ENCODE results near the gene FGF13. TPM values are rescaled to one million over a fixed set of nuclear protein-coding genes. Genes with fewer than 3 reads are reported as not detected.

The FGF13 gene
- total RNA-seq, 1 experiment from 2014 or later, result 0.75 TPM

DNA sequence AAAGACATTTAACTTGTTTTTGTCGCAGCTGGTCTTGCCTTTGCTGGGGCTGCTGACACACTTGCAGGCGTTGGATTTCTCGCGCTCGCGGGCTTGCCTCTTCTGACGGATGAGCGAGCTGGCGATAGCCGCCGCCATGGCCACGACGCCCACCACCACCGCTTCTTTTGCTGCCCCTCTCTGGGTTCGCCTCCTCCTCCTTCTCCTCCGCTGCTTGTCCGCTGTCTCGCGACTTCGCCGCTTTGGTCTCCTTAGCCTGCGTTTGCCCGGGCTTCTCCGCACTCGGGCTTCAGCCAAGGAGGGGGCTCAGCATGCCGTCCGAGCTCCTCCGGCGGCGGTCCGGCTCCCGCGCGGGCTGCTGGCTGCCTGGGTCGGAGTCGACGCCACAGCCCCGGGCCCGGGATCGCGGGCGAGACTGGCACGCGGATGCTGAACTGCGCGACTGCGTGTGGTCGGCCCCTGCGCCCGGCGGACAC, 613 bp downstream of the FGF13 start:
- DNase-seq (ENCODE audit: unreplicated experiment), result no peak
- Mint-ChIP-seq H3K27me3 (ENCODE audit: insufficient read depth, unreplicated experiment) (peaks cover 38% of the 10 kb centered on the region), H3K9me3 (ENCODE audit: unreplicated experiment) (no peaks in the 10 kb centered on the region), H3K36me3 (ENCODE audit: insufficient read depth, unreplicated experiment) (no peaks in the 10 kb centered on the region), H3K4me1 (ENCODE audit: insufficient read depth, unreplicated experiment) (no peaks in the 10 kb centered on the region), H3K27ac (ENCODE audit: low read depth, unreplicated experiment) (no peak overlapping the region), H3K4me3 (ENCODE audit: unreplicated experiment) (peak overlapping the region; percentile 64)
- ChIA-PET POLR2A (interaction anchor here (0.6 to 0.7 kb wide), 2 partner anchors 36 to 505 kb away, joined by 3 read pairs; no protein-coding TSS in a partner anchor), CTCF (interaction anchor here (3.1 to 4.5 kb wide), 2 partner anchors 413 to 520 kb away, joined by 21 read pairs; no protein-coding TSS in a partner anchor)
- intact Hi-C loops (cut with micrococcal nuclease), result no loop called here
- TF ChIP-seq, protein P1, sequence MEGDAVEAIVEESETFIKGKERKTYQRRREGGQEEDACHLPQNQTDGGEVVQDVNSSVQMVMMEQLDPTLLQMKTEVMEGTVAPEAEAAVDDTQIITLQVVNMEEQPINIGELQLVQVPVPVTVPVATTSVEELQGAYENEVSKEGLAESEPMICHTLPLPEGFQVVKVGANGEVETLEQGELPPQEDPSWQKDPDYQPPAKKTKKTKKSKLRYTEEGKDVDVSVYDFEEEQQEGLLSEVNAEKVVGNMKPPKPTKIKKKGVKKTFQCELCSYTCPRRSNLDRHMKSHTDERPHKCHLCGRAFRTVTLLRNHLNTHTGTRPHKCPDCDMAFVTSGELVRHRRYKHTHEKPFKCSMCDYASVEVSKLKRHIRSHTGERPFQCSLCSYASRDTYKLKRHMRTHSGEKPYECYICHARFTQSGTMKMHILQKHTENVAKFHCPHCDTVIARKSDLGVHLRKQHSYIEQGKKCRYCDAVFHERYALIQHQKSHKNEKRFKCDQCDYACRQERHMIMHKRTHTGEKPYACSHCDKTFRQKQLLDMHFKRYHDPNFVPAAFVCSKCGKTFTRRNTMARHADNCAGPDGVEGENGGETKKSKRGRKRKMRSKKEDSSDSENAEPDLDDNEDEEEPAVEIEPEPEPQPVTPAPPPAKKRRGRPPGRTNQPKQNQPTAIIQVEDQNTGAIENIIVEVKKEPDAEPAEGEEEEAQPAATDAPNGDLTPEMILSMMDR (IDR thresholded peaks at IDR 0.05; ENCODE audit: unreplicated experiment), result no peak
- no TSS peak for BruUV-seq (replicated peaks)

DNA sequence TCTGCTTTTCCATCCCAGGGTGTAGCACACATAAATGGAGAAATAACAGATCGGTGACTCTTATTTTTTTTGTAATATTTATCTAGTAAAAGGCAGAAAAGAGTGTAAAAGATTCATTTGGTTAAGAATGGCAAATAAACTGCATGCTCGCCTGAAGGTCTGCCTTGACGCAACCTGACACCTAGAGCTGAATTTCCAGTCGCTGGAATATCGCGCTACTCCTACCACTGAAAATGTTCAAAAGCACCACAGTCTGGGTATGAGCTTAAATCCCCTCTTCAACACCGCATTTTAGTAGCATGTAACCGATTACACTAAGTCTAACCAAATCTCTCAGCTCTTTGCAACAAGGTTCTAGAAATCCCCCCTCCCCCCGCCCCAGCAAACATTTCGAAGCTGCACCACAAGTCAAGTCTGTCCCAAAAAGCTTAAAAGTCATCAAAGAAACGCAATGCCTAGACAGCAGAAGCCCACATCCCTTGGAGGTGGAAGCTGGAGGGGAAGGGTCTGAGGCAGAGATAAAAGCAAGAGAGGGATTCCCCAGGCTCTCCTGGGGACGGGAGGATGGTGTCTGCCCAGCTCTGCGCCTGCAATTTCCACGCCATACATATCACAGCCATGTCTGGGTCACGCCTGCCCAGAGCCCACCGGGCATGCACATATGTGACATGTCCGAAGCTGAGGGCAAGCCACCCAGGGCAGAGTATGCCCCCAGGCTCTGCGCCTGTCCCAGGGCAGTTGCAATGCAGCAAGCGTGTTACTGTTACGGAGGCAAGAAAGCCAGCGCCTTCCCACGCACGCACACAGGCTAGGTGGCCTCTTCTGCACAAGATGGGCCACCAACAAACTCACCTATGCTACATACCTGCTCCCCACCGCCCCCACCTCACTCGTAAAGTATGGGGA, 1.4 kb downstream of the FGF13 start:
- Mint-ChIP-seq H3K27me3 (ENCODE audit: insufficient read depth, unreplicated experiment) (peaks cover 31% of the 10 kb centered on the region), H3K27ac (ENCODE audit: low read depth, unreplicated experiment) (no peak overlapping the region), H3K4me3 (ENCODE audit: unreplicated experiment) (no peak overlapping the region), H3K9me3 (ENCODE audit: unreplicated experiment) (no peaks in the 10 kb centered on the region), H3K36me3 (ENCODE audit: insufficient read depth, unreplicated experiment) (no peaks in the 10 kb centered on the region), H3K4me1 (ENCODE audit: insufficient read depth, unreplicated experiment) (no peaks in the 10 kb centered on the region)
- DNase-seq (ENCODE audit: unreplicated experiment), result no peak
- TF ChIP-seq, protein P1 (IDR thresholded peaks at IDR 0.05; ENCODE audit: unreplicated experiment), result no peak
- ChIA-PET CTCF (interaction anchor here (0.6 to 4.5 kb wide), 4 partner anchors 9 to 413 kb away, joined by 3 to 21 read pairs (median 4); no protein-coding TSS in a partner anchor), POLR2A (interaction anchor here (0.6 to 0.7 kb wide), 3 partner anchors 36 to 504 kb away, joined by 3 read pairs; no protein-coding TSS in a partner anchor)
- intact Hi-C loops (cut with micrococcal nuclease), result no loop called here
- no TSS peak for BruUV-seq (replicated peaks)

DNA sequence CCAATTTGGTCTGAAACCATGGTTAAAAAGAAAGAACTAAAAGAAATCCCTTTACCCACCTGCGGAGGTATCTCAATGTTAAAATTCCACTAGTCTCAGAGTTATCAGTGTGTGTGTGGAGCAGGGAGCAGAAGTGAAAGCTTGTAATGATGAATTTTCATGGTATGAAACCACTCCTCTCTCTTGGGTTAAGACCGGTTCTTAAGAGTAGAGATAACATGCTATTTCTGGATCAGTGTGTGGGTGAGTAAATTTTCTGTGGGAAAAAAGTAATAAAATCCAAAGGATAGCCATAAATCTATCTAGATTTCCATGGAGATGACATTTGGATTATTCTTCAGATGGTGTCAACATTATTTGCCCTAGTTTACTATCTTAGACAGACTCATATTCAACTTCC, 3.2 kb downstream of the FGF13 start:
- intact Hi-C loops (cut with micrococcal nuclease), result no loop called here
- DNase-seq (ENCODE audit: unreplicated experiment), result no peak
- H3K27me3 Mint-ChIP-seq (ENCODE audit: insufficient read depth, unreplicated experiment), result peaks cover 28% of the 10 kb centered on the region
- TF ChIP-seq, protein P1 (IDR thresholded peaks at IDR 0.05; ENCODE audit: unreplicated experiment), result no peak
- ChIA-PET POLR2A (no interaction called here), CTCF (no interaction called here)
- no peaks in the 10 kb centered on the region for H3K9me3 Mint-ChIP-seq (ENCODE audit: unreplicated experiment)
- H3K27ac Mint-ChIP-seq (ENCODE audit: low read depth, unreplicated experiment), result no peak overlapping the region
- H3K36me3 Mint-ChIP-seq (ENCODE audit: insufficient read depth, unreplicated experiment), result no peaks in the 10 kb centered on the region
- no TSS peak for BruUV-seq (replicated peaks)
- no peak overlapping the region for H3K4me3 Mint-ChIP-seq (ENCODE audit: unreplicated experiment)
- no peaks in the 10 kb centered on the region for H3K4me1 Mint-ChIP-seq (ENCODE audit: insufficient read depth, unreplicated experiment)

DNA sequence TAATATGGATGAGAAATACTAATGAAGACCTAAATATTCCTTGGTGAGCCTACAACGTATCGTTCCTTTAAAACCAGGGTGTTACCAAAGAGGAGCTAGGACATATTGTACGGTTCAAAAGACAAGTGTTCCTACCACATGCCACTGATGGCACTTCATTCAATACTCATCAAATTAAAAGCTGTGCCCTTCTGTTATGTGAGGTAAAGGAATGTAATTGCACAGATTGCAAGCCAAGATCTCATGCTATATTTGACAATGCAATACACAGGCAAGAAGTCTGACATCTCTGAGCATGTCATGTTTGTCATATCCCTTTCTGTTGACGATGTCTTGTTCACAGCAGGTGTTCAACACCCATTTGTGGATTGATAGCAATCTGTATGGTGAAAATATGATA, 6.9 kb downstream of the FGF13 start:
- H3K36me3 Mint-ChIP-seq (ENCODE audit: insufficient read depth, unreplicated experiment), result no peaks in the 10 kb centered on the region
- POLR2A ChIA-PET, result interaction anchor here (0.8 kb wide), 1 partner anchor 638 kb away, joined by 3 read pairs; no protein-coding TSS in a partner anchor
- H3K27ac Mint-ChIP-seq (ENCODE audit: low read depth, unreplicated experiment), result no peak overlapping the region
- no peaks in the 10 kb centered on the region for H3K9me3 Mint-ChIP-seq (ENCODE audit: unreplicated experiment)
- BruUV-seq (replicated peaks), result no TSS peak
- TF ChIP-seq, protein P1 (IDR thresholded peaks at IDR 0.05; ENCODE audit: unreplicated experiment), result no peak
- H3K4me1 Mint-ChIP-seq (ENCODE audit: insufficient read depth, unreplicated experiment), result no peaks in the 10 kb centered on the region
- no peak overlapping the region for H3K4me3 Mint-ChIP-seq (ENCODE audit: unreplicated experiment)
- no peak for DNase-seq (ENCODE audit: unreplicated experiment)
- peaks cover 26% of the 10 kb centered on the region for H3K27me3 Mint-ChIP-seq (ENCODE audit: insufficient read depth, unreplicated experiment)
- CTCF ChIA-PET, result interaction anchor here (0.6 to 0.8 kb wide), 2 partner anchors 315 to 1297 kb away, joined by 3 to 5 read pairs; no protein-coding TSS in a partner anchor
- intact Hi-C loops (cut with micrococcal nuclease), result no loop called here

Data from MCF 10A (cell line).